Neural progenitor cell (in vitro differentiated cells): ENCODE results near the gene SMAD6. TPM values are rescaled to one million over a fixed set of nuclear protein-coding genes. Genes with fewer than 3 reads are reported as not detected.

Experiments used
- DNase-seq: peaks from one replicate; pipeline ENCODE4 v3.0.0-alpha.2; 2016; ENCODE audit warnings: low spot score
- H2AFZ ChIP-seq: fragments of 200-600 bp; sonication (generic); replicated peaks from 2 replicates; pipeline ENCODE4 v1.6.1; 2016; ENCODE audit warnings: antibody characterized with exemption
- H3F3A ChIP-seq: fragments of 200-600 bp; sonication (generic); 2 replicates; pipeline ENCODE4 v1.6.1; 2016; ENCODE audit warnings: antibody characterized with exemption, low read depth
- H3K27ac ChIP-seq: fragments of 200-600 bp; sonication (generic); 2 replicates; pipeline ENCODE4 v1.5.1; 2016; ENCODE audit warnings: mild to moderate bottlenecking
- H3K27me3 ChIP-seq: fragments of 200-600 bp; sonication (generic); 2 replicates; pipeline ENCODE4 v1.6.1; 2016; ENCODE audit warnings: mild to moderate bottlenecking, moderate library complexity
- H3K36me3 ChIP-seq: fragments of 200-600 bp; sonication (generic); 2 replicates; pipeline ENCODE4 v1.5.1; 2016
- H3K4me1 ChIP-seq: fragments of 200-600 bp; sonication (generic); 2 replicates; pipeline ENCODE4 v1.6.1; 2016; ENCODE audit warnings: mixed run types
- H3K4me2 ChIP-seq: fragments of 200-600 bp; sonication (generic); 2 replicates; pipeline ENCODE4 v1.6.1; 2016
- H3K4me3 ChIP-seq: fragments of 200-600 bp; sonication (generic); 2 replicates; pipeline ENCODE4 v1.5.1; 2016
- H3K79me2 ChIP-seq: fragments of 200-600 bp; sonication (generic); 2 replicates; pipeline ENCODE4 v1.6.1; 2016; ENCODE audit warnings: low read depth
- H3K9ac ChIP-seq: fragments of 200-600 bp; sonication (generic); 2 replicates; pipeline ENCODE4 v1.6.1; 2016
- H3K9me3 ChIP-seq: fragments of 200-600 bp; sonication (generic); 2 replicates; pipeline ENCODE4 v1.5.1; 2016; ENCODE audit warnings: low read depth
- H4K20me1 ChIP-seq: fragments of 200-600 bp; sonication (generic); 2 replicates; pipeline ENCODE4 v1.6.1; 2016; ENCODE audit warnings: low read depth
- H3K27ac Mint-ChIP-seq: 3 replicates; pipeline ENCODE4 v1.8.0; 2021; ENCODE audit warnings: mixed read lengths
- H3K27me3 Mint-ChIP-seq: 2 replicates; pipeline ENCODE4 v1.8.0; 2022; ENCODE audit warnings: low read depth, mild to moderate bottlenecking, inconsistent platforms, moderate library complexity, mixed read lengths; ENCODE audit not compliant: insufficient read depth
- H3K36me3 Mint-ChIP-seq: 3 replicates; pipeline ENCODE4 v1.8.0; 2021; ENCODE audit warnings: mixed read lengths
- H3K4me1 Mint-ChIP-seq: 3 replicates; pipeline ENCODE4 v1.8.0; 2021; ENCODE audit warnings: mixed read lengths
- H3K4me3 Mint-ChIP-seq: 3 replicates; pipeline ENCODE4 v1.8.0; 2021; ENCODE audit warnings: mild to moderate bottlenecking, moderate library complexity, mixed read lengths
- H3K9me3 Mint-ChIP-seq: 3 replicates; pipeline ENCODE4 v1.8.0; 2020; ENCODE audit warnings: mixed read lengths
- EZH2 ChIP-seq: fragments of 200-600 bp; sonication (generic); IDR thresholded peaks from 2 replicates; pipeline ENCODE4 v1.6.1; 2017; ENCODE audit warnings: antibody characterized with exemption, mild to moderate bottlenecking, moderate library complexity
- EZH2phosphoT487 ChIP-seq: fragments of 200-600 bp; sonication (generic); IDR thresholded peaks from 2 replicates; pipeline ENCODE4 v1.6.1; 2017; ENCODE audit warnings: antibody characterized with exemption
- total RNA-seq: library from RNA; depleted of rRNA; stranded (reverse); fragments of >200 nt; gene quantifications from 2 replicates; pipeline ENCODE4 v1.2.3, GENCODE V29; 2015; ENCODE audit warnings: low replicate concordance
- TF ChIP-seq, protein P1 (sequence below): fragments of 200-600 bp; sonication (generic); IDR thresholded peaks from 2 replicates; pipeline ENCODE4 v1.5.1; 2017; ENCODE audit warnings: antibody characterized with exemption, mild to moderate bottlenecking

The SMAD6 gene
- total RNA-seq, 1 donor from 2014 or later = 3.4 TPM

- TF ChIP-seq EZH2 = no peak
- TF ChIP-seq, protein P1, sequence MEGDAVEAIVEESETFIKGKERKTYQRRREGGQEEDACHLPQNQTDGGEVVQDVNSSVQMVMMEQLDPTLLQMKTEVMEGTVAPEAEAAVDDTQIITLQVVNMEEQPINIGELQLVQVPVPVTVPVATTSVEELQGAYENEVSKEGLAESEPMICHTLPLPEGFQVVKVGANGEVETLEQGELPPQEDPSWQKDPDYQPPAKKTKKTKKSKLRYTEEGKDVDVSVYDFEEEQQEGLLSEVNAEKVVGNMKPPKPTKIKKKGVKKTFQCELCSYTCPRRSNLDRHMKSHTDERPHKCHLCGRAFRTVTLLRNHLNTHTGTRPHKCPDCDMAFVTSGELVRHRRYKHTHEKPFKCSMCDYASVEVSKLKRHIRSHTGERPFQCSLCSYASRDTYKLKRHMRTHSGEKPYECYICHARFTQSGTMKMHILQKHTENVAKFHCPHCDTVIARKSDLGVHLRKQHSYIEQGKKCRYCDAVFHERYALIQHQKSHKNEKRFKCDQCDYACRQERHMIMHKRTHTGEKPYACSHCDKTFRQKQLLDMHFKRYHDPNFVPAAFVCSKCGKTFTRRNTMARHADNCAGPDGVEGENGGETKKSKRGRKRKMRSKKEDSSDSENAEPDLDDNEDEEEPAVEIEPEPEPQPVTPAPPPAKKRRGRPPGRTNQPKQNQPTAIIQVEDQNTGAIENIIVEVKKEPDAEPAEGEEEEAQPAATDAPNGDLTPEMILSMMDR = no peak
- Mint-ChIP-seq H3K27ac (no peak overlapping the region), H3K4me3 (no peak overlapping the region), H3K4me1 (peaks cover 28% of the 10 kb centered on the region), H3K9me3 (peaks cover 15% of the 10 kb centered on the region), H3K27me3 (peaks cover 4% of the 10 kb centered on the region), H3K36me3 (peaks cover 2% of the 10 kb centered on the region)
- H3K36me3 ChIP-seq = no peaks in the 10 kb centered on the region
- H3K4me3 ChIP-seq = no peak overlapping the region
- no peak overlapping the region for H3K9ac ChIP-seq
- no peak overlapping the region for H3K4me2 ChIP-seq
- H3K79me2 ChIP-seq = no peaks in the 10 kb centered on the region
- no peak for DNase-seq
- H3K9me3 ChIP-seq = no peaks in the 10 kb centered on the region
- H3K27me3 ChIP-seq = no peaks in the 10 kb centered on the region
- peaks cover 18% of the 10 kb centered on the region for H3F3A ChIP-seq
- H3K27ac ChIP-seq = no peak overlapping the region
- no peaks in the 10 kb centered on the region for H4K20me1 ChIP-seq
- peaks cover 14% of the 10 kb centered on the region for H3K4me1 ChIP-seq
- no peak overlapping the region for H2AFZ ChIP-seq
Observed at GRCh38 chr15:66681395-66681794, 20.6 kb upstream of the SMAD6 start.

DNA sequence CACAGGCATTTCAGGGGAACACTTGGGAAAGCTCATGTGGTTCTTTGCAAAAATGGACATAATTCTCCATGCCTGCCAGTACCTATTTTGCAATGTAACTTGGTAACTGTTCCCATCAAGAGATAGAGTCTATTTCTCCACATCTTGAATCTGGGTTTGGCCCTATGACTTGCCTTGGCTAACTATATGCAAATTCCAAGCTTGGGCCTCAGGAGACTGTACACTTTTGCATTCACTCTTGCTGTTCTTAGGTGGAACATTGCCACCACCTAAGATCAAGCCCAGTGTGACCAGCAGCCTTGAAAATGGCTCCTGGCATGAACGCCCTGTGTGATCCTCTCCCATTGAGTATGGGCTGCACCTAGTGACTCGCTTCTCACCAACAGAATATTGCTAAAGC, 19.8 kb upstream of the SMAD6 start:
- H3K9me3 ChIP-seq = no peaks in the 10 kb centered on the region
- TF ChIP-seq, protein P1 = no peak
- TF ChIP-seq EZH2 (no peak), EZH2phosphoT487 (no peak)
- DNase-seq = no peak
- peaks cover 18% of the 10 kb centered on the region for H3F3A ChIP-seq
- Mint-ChIP-seq H3K9me3 (peaks cover 15% of the 10 kb centered on the region), H3K4me1 (peaks cover 28% of the 10 kb centered on the region), H3K4me3 (no peak overlapping the region), H3K27ac (no peak overlapping the region), H3K27me3 (peaks cover 4% of the 10 kb centered on the region), H3K36me3 (peaks cover 2% of the 10 kb centered on the region)
- H3K27ac ChIP-seq = no peak overlapping the region
- H3K36me3 ChIP-seq = no peaks in the 10 kb centered on the region
- H3K4me1 ChIP-seq = peaks cover 14% of the 10 kb centered on the region
- H3K4me2 ChIP-seq = no peak overlapping the region
- no peak overlapping the region for H2AFZ ChIP-seq
- no peaks in the 10 kb centered on the region for H3K27me3 ChIP-seq
- H3K4me3 ChIP-seq = no peak overlapping the region
- no peaks in the 10 kb centered on the region for H3K79me2 ChIP-seq
- no peak overlapping the region for H3K9ac ChIP-seq
- H4K20me1 ChIP-seq = no peaks in the 10 kb centered on the region

DNA sequence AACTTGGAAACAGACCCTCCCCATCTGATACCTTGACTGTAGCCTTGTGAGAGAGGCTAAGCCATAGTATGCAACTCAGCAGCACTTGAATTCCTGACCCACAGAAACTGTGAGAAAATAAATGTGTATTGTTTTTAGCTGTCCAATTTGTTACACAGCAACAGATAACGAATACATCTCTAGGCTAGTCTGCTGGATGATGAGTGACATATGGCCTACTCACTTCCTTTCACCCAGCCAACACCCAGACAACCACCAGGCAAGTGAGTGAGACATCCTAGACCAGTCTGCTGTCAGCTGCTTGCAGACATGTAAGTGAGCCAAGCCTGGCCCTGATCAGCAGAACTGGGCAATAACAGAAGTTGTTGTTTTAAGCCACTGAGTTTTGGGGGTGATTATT, 19.2 kb upstream of the SMAD6 start:
- Histone ChIP-seq H2AFZ (no peak overlapping the region), H3K4me2 (no peak overlapping the region), H3K79me2 (no peaks in the 10 kb centered on the region), H3K9ac (no peak overlapping the region), H3K27me3 (no peaks in the 10 kb centered on the region), H3K27ac (no peak overlapping the region), H3K4me1 (peaks cover 14% of the 10 kb centered on the region), H3K9me3 (no peaks in the 10 kb centered on the region), H3F3A (peaks cover 18% of the 10 kb centered on the region), H3K4me3 (no peak overlapping the region), H4K20me1 (no peaks in the 10 kb centered on the region), H3K36me3 (no peaks in the 10 kb centered on the region)
- Mint-ChIP-seq H3K4me1 (peaks cover 24% of the 10 kb centered on the region), H3K27ac (no peak overlapping the region), H3K36me3 (peaks cover 2% of the 10 kb centered on the region), H3K4me3 (no peak overlapping the region), H3K27me3 (peaks cover 4% of the 10 kb centered on the region), H3K9me3 (peaks cover 15% of the 10 kb centered on the region)
- TF ChIP-seq, protein P1 = no peak
- TF ChIP-seq EZH2phosphoT487 (no peak), EZH2 (no peak)
- no peak for DNase-seq
